IPS-15b (cell line): Measurements from ENCODE around the gene TYW1B.
"Not testable (repeated sequence)": the region's sequence is repeated elsewhere in the genome, so short reads cannot be mapped to it uniquely, and the experiment has no call there.

Experiments
- H3K27me3 ChIP-seq: one replicate; pipeline ENCODE4 v1.6.1; 2013; ENCODE audit warnings: low read length; ENCODE audit not compliant: control insufficient read depth, insufficient read depth
- H3K36me3 ChIP-seq: one replicate; pipeline ENCODE4 v1.6.1; 2013; ENCODE audit warnings: low read length; ENCODE audit not compliant: control insufficient read depth, insufficient read depth
- H3K4me1 ChIP-seq: one replicate; pipeline ENCODE4 v1.6.1; 2013; ENCODE audit warnings: mild to moderate bottlenecking, low read length; ENCODE audit not compliant: control insufficient read depth, insufficient read depth
- H3K4me3 ChIP-seq: one replicate; pipeline ENCODE4 v1.5.1; 2013; ENCODE audit warnings: low read depth, low read length
- H3K9ac ChIP-seq: one replicate; pipeline ENCODE4 v1.6.1; 2013; ENCODE audit warnings: low read depth, mild to moderate bottlenecking, low read length
- H3K9me3 ChIP-seq: one replicate; pipeline ENCODE4 v1.6.1; 2013; ENCODE audit warnings: mild to moderate bottlenecking, low read length; ENCODE audit not compliant: control insufficient read depth, insufficient read depth

Gene TYW1B

GRCh38 chr7:72676086-72676690 lies 151.8 kb downstream of the TYW1B start:
- H3K9me3 ChIP-seq, H3K4me3 ChIP-seq, H3K36me3 ChIP-seq, H3K27me3 ChIP-seq, H3K4me1 ChIP-seq, H3K9ac ChIP-seq: not testable (repeated sequence)

- H3K36me3 ChIP-seq: not testable (repeated sequence)
Measured at GRCh38 chr7:72675686-72676085, 152.3 kb downstream of the TYW1B start.

GRCh38 chr7:72674394-72674793 lies 153.6 kb downstream of the TYW1B start:
- no peaks in the 10 kb centered on the region for H3K4me1 ChIP-seq
- no peaks in the 10 kb centered on the region for H3K9me3 ChIP-seq
- no peak overlapping the region for H3K9ac ChIP-seq
- H3K27me3 ChIP-seq: no peaks in the 10 kb centered on the region
- no peaks in the 10 kb centered on the region for H3K36me3 ChIP-seq
- H3K4me3 ChIP-seq: no peak overlapping the region

More at GRCh38 chr7:72675686-72676085, 152.3 kb downstream of the TYW1B start:
- H3K9ac ChIP-seq, H3K27me3 ChIP-seq, H3K9me3 ChIP-seq, H3K4me1 ChIP-seq, H3K4me3 ChIP-seq: not testable (repeated sequence)

- not testable (repeated sequence) for H3K9ac ChIP-seq, H3K4me3 ChIP-seq, H3K27me3 ChIP-seq, H3K9me3 ChIP-seq, H3K36me3 ChIP-seq, H3K4me1 ChIP-seq
Measured at GRCh38 chr7:72670850-72671249, 157.2 kb downstream of the TYW1B start.

GRCh38 chr7:72668435-72668834 lies 159.6 kb downstream of the TYW1B start:
- not testable (repeated sequence) for H3K36me3 ChIP-seq, H3K9me3 ChIP-seq, H3K4me1 ChIP-seq, H3K9ac ChIP-seq, H3K27me3 ChIP-seq, H3K4me3 ChIP-seq

GRCh38 chr7:72667049-72667448 lies 161.0 kb downstream of the TYW1B start:
- not testable (repeated sequence) for H3K36me3 ChIP-seq, H3K4me1 ChIP-seq, H3K9ac ChIP-seq, H3K9me3 ChIP-seq, H3K4me3 ChIP-seq, H3K27me3 ChIP-seq

GRCh38 chr7:72648574-72648973 lies 179.4 kb downstream of the TYW1B start:
- not testable (repeated sequence) for H3K36me3 ChIP-seq, H3K9ac ChIP-seq, H3K4me3 ChIP-seq, H3K4me1 ChIP-seq, H3K27me3 ChIP-seq, H3K9me3 ChIP-seq

- H3K4me3 ChIP-seq, H3K9me3 ChIP-seq, H3K36me3 ChIP-seq, H3K27me3 ChIP-seq, H3K9ac ChIP-seq, H3K4me1 ChIP-seq: not testable (repeated sequence)
Measured at GRCh38 chr7:72643708-72644107, 184.3 kb downstream of the TYW1B start.

- H3K4me1 ChIP-seq, H3K9ac ChIP-seq, H3K9me3 ChIP-seq, H3K4me3 ChIP-seq, H3K27me3 ChIP-seq, H3K36me3 ChIP-seq: not testable (repeated sequence)
Measured at GRCh38 chr7:72641485-72642248, 186.3 kb downstream of the TYW1B start.

GRCh38 chr7:72640740-72641139 lies 187.3 kb downstream of the TYW1B start:
- not testable (repeated sequence) for H3K27me3 ChIP-seq, H3K9me3 ChIP-seq, H3K4me3 ChIP-seq, H3K9ac ChIP-seq, H3K36me3 ChIP-seq, H3K4me1 ChIP-seq

GRCh38 chr7:72635273-72635908 lies 192.6 kb downstream of the TYW1B start:
- not testable (repeated sequence) for H3K4me3 ChIP-seq, H3K9ac ChIP-seq, H3K27me3 ChIP-seq, H3K9me3 ChIP-seq, H3K4me1 ChIP-seq, H3K36me3 ChIP-seq

GRCh38 chr7:72632765-72633292 lies 195.2 kb downstream of the TYW1B start:
- not testable (repeated sequence) for H3K36me3 ChIP-seq, H3K4me1 ChIP-seq, H3K27me3 ChIP-seq, H3K9me3 ChIP-seq, H3K4me3 ChIP-seq, H3K9ac ChIP-seq
